ENCODE results near the gene IQSEC3. TPM values are rescaled to one million over a fixed set of nuclear protein-coding genes. Genes with fewer than 3 reads are reported as not detected.
"Not testable (repeated sequence)": the region's sequence is repeated elsewhere in the genome, so short reads cannot be mapped to it uniquely, and the experiment has no call there.

IQSEC3 gene
- total RNA-seq, 2 experiments from 2014 or later: 2.0 to 2.2 TPM

GRCh38 chr12:185576-185955, 119.0 kb downstream of the IQSEC3 start:
- ATAC-seq: no peak
- H3K4me1 Mint-ChIP-seq: peaks cover 5% of the 10 kb centered on the region
- H3K4me3 Mint-ChIP-seq: no peak overlapping the region
- no peak for DNase-seq
- H3K9me3 Mint-ChIP-seq (ENCODE audit: low read depth): no peaks in the 10 kb centered on the region
- H3K27me3 Mint-ChIP-seq: peaks cover 11% of the 10 kb centered on the region
- no peaks in the 10 kb centered on the region for H3K36me3 Mint-ChIP-seq
- no peak overlapping the region for H3K27ac Mint-ChIP-seq
- CTCF ChIA-PET: no interaction called here

GRCh38 chr12:186006-186625, 119.5 kb downstream of the IQSEC3 start:
- DNase-seq (no peak), ATAC-seq (no peak)
- Mint-ChIP-seq H3K9me3 (ENCODE audit: low read depth) (no peaks in the 10 kb centered on the region), H3K4me3 (no peak overlapping the region), H3K4me1 (peaks cover 2% of the 10 kb centered on the region), H3K27me3 (peaks cover 11% of the 10 kb centered on the region), H3K36me3 (no peaks in the 10 kb centered on the region), H3K27ac (no peak overlapping the region)
- CTCF ChIA-PET: no interaction called here

GRCh38 chr12:187986-188909, 121.7 kb downstream of the IQSEC3 start:
- not testable (repeated sequence) for H3K4me3 Mint-ChIP-seq; H3K27ac Mint-ChIP-seq; H3K36me3 Mint-ChIP-seq; H3K4me1 Mint-ChIP-seq; H3K9me3 Mint-ChIP-seq (ENCODE audit: low read depth); ATAC-seq; DNase-seq
- H3K27me3 Mint-ChIP-seq: peaks cover 11% of the 10 kb centered on the region
- CTCF ChIA-PET: interaction anchor here (1.4 kb wide), 1 partner anchor 23 kb away, joined by 4 read pairs; no protein-coding TSS in a partner anchor

GRCh38 chr12:188910-189621, 122.5 kb downstream of the IQSEC3 start:
- H3K27me3 Mint-ChIP-seq: peaks cover 11% of the 10 kb centered on the region
- DNase-seq: no peak
- peaks cover 2% of the 10 kb centered on the region for H3K4me1 Mint-ChIP-seq
- H3K36me3 Mint-ChIP-seq: no peaks in the 10 kb centered on the region
- no peaks in the 10 kb centered on the region for H3K9me3 Mint-ChIP-seq (ENCODE audit: low read depth)
- ATAC-seq: peak; percentile 84
- H3K4me3 Mint-ChIP-seq: no peak overlapping the region
- CTCF ChIA-PET: interaction anchor here (1.4 kb wide), 1 partner anchor 23 kb away, joined by 4 read pairs; no protein-coding TSS in a partner anchor
- H3K27ac Mint-ChIP-seq: no peak overlapping the region

- Mint-ChIP-seq H3K36me3 (no peaks in the 10 kb centered on the region), H3K27me3 (peaks cover 11% of the 10 kb centered on the region), H3K27ac (no peak overlapping the region), H3K4me1 (peaks cover 2% of the 10 kb centered on the region), H3K4me3 (no peak overlapping the region), H3K9me3 (ENCODE audit: low read depth) (no peaks in the 10 kb centered on the region)
- CTCF ChIA-PET: interaction anchor here (1.4 kb wide), 2 partner anchors 22 to 44 kb away, joined by 4 read pairs; no protein-coding TSS in a partner anchor
- ATAC-seq: no peak
- DNase-seq: no peak
These were observed 123.0 kb downstream of the IQSEC3 start for GRCh38 chr12:189622-189962.

GRCh38 chr12:190881-191280, 124.3 kb downstream of the IQSEC3 start:
- Mint-ChIP-seq H3K9me3 (ENCODE audit: low read depth) (no peaks in the 10 kb centered on the region), H3K27ac (no peak overlapping the region), H3K27me3 (peaks cover 8% of the 10 kb centered on the region), H3K36me3 (no peaks in the 10 kb centered on the region), H3K4me1 (peaks cover 2% of the 10 kb centered on the region), H3K4me3 (no peak overlapping the region)
- ATAC-seq (no peak), DNase-seq (no peak)
- CTCF ChIA-PET: interaction anchor here (1.4 kb wide), 1 partner anchor 46 kb away, joined by 4 read pairs; no protein-coding TSS in a partner anchor

- Mint-ChIP-seq H3K4me3 (no peak overlapping the region), H3K27ac (no peak overlapping the region), H3K4me1 (peaks cover 2% of the 10 kb centered on the region), H3K36me3 (no peaks in the 10 kb centered on the region), H3K9me3 (ENCODE audit: low read depth) (no peaks in the 10 kb centered on the region), H3K27me3 (peaks cover 8% of the 10 kb centered on the region)
- CTCF ChIA-PET: no interaction called here
- ATAC-seq (no peak), DNase-seq (no peak)
These were observed 125.0 kb downstream of the IQSEC3 start for GRCh38 chr12:191541-191940.

- Mint-ChIP-seq H3K4me1 (peaks cover 2% of the 10 kb centered on the region), H3K4me3 (no peak overlapping the region), H3K27ac (no peak overlapping the region), H3K27me3 (peaks cover 11% of the 10 kb centered on the region), H3K36me3 (no peaks in the 10 kb centered on the region), H3K9me3 (ENCODE audit: low read depth) (no peaks in the 10 kb centered on the region)
- DNase-seq (no peak), ATAC-seq (no peak)
- CTCF ChIA-PET: no interaction called here
These were observed 126.7 kb downstream of the IQSEC3 start for GRCh38 chr12:193261-193660.

- Mint-ChIP-seq H3K27me3 (peaks cover 11% of the 10 kb centered on the region), H3K4me3 (no peak overlapping the region), H3K9me3 (ENCODE audit: low read depth) (no peaks in the 10 kb centered on the region), H3K36me3 (no peaks in the 10 kb centered on the region), H3K27ac (no peak overlapping the region), H3K4me1 (no peaks in the 10 kb centered on the region)
- no peak for DNase-seq
- CTCF ChIA-PET: no interaction called here
- no peak for ATAC-seq
These were observed 127.7 kb downstream of the IQSEC3 start for GRCh38 chr12:194276-194675.

GRCh38 chr12:195156-195555, 128.6 kb downstream of the IQSEC3 start:
- Mint-ChIP-seq H3K4me3 (no peak overlapping the region), H3K36me3 (no peaks in the 10 kb centered on the region), H3K27me3 (peaks cover 9% of the 10 kb centered on the region), H3K27ac (no peak overlapping the region), H3K4me1 (no peaks in the 10 kb centered on the region), H3K9me3 (ENCODE audit: low read depth) (no peaks in the 10 kb centered on the region)
- ATAC-seq (no peak), DNase-seq (no peak)
- CTCF ChIA-PET: no interaction called here

- no peak for ATAC-seq
These were observed 129.4 kb downstream of the IQSEC3 start for GRCh38 chr12:195951-196350.

GRCh38 chr12:196436-196835, 129.9 kb downstream of the IQSEC3 start:
- Mint-ChIP-seq H3K9me3 (ENCODE audit: low read depth) (no peaks in the 10 kb centered on the region), H3K27me3 (peaks cover 13% of the 10 kb centered on the region), H3K4me1 (no peaks in the 10 kb centered on the region), H3K27ac (no peak overlapping the region), H3K36me3 (no peaks in the 10 kb centered on the region), H3K4me3 (no peak overlapping the region)
- no peak for ATAC-seq
- CTCF ChIA-PET: no interaction called here
- no peak for DNase-seq

More at GRCh38 chr12:195951-196350, 129.4 kb downstream of the IQSEC3 start:
- Mint-ChIP-seq H3K27ac (no peak overlapping the region), H3K27me3 (peaks cover 9% of the 10 kb centered on the region), H3K4me1 (no peaks in the 10 kb centered on the region), H3K36me3 (no peaks in the 10 kb centered on the region), H3K9me3 (ENCODE audit: low read depth) (no peaks in the 10 kb centered on the region), H3K4me3 (no peak overlapping the region)
- no peak for DNase-seq
- CTCF ChIA-PET: no interaction called here

GRCh38 chr12:197347-197746, 130.8 kb downstream of the IQSEC3 start:
- no peak for DNase-seq
- no peak for ATAC-seq
- Mint-ChIP-seq H3K27ac (no peak overlapping the region), H3K4me3 (no peak overlapping the region), H3K36me3 (no peaks in the 10 kb centered on the region), H3K9me3 (ENCODE audit: low read depth) (no peaks in the 10 kb centered on the region), H3K27me3 (peaks cover 21% of the 10 kb centered on the region), H3K4me1 (no peaks in the 10 kb centered on the region)
- CTCF ChIA-PET: no interaction called here

Measured in activated CD8-positive, alpha-beta memory T cell treated with anti-CD3 and anti-CD28 coated beads, Interleukin-2, amount 10 ng/mL, durations not matched to agents 7 days and 5 days (primary cell).